Calu3 (cell line): ENCODE results near the gene MFAP4. TPM values are rescaled to one million over a fixed set of nuclear protein-coding genes. Genes with fewer than 3 reads are reported as not detected.

ENCODE experiments used
- Bru-seq: library from RNA; stranded (reverse); fragments of 400-500 nt; gene quantifications from one replicate; lab custom pipeline; 2021; lab: Mats Ljungman, UMichigan
- BruChase-seq, 2 experiments: library from RNA; stranded (reverse); fragments of 400-500 nt; gene quantifications; one replicate each; lab custom pipeline; 2021; lab: Mats Ljungman, UMichigan
- BruUV-seq: library from RNA; stranded (reverse); fragments of 400-500 nt; replicated peaks from 2 replicates; lab custom pipeline; 2021; lab: Mats Ljungman, UMichigan
- CTCF ChIA-PET: fragments of 300-600 bp; sonication (Branson Sonifier 250); formaldehyde crosslinking; loops from one replicate; lab custom pipeline; 2022; ENCODE audit warnings: antibody characterized with exemption; lab: Charles Lee
- DNase-seq: peaks from one replicate; pipeline ENCODE4 v3.0.0; 2022
- H3K27ac Mint-ChIP-seq: one replicate; pipeline ENCODE4 v1.8.0; 2022; ENCODE audit warnings: mixed read lengths; ENCODE audit not compliant: unreplicated experiment
- H3K27me3 Mint-ChIP-seq: one replicate; pipeline ENCODE4 v1.8.0; 2022; ENCODE audit warnings: mixed read lengths; ENCODE audit not compliant: unreplicated experiment
- H3K36me3 Mint-ChIP-seq: one replicate; pipeline ENCODE4 v1.8.0; 2022; ENCODE audit warnings: mild to moderate bottlenecking, moderate library complexity, mixed read lengths; ENCODE audit not compliant: insufficient read depth, unreplicated experiment
- H3K4me1 Mint-ChIP-seq: one replicate; pipeline ENCODE4 v1.8.0; 2022; ENCODE audit warnings: mild to moderate bottlenecking, low read depth, mixed read lengths; ENCODE audit not compliant: unreplicated experiment
- H3K4me3 Mint-ChIP-seq: one replicate; pipeline ENCODE4 v1.8.0; 2022; ENCODE audit warnings: mild to moderate bottlenecking, low read depth, moderate library complexity, mixed read lengths; ENCODE audit not compliant: unreplicated experiment
- H3K9me3 Mint-ChIP-seq: one replicate; pipeline ENCODE4 v1.8.0; 2022; ENCODE audit warnings: low read depth, mixed read lengths; ENCODE audit not compliant: unreplicated experiment
- CTCF ChIP-seq: fragments of 200-600 bp; IDR thresholded peaks from one replicate; pipeline ENCODE4 v1.8.0; 2022; ENCODE audit warnings: antibody characterized with exemption; ENCODE audit not compliant: unreplicated experiment
- intact Hi-C: fragments of 100-400 bp; cut with micrococcal nuclease; formaldehyde crosslinking; loops from one replicate; pipeline ENCODE4 v1.10.0; 2022; ENCODE audit not compliant: unreplicated experiment
- long read RNA-seq: library from polyadenylated mRNA; stranded (forward); transcript quantifications from one replicate; pipeline ENCODE4 v2.0.0, GENCODE V29; 2022
- total RNA-seq: library from RNA; stranded (reverse); gene quantifications from 2 replicates; pipeline ENCODE4 v1.2.3, GENCODE V29; 2022

Gene MFAP4
- total RNA-seq (not detected in 2 replicates), Bru-seq, nascent RNA (not detected), BruChase-seq, experiment 1, labeled RNA remaining after a 6-hour chase (not detected), BruChase-seq, experiment 2, labeled RNA remaining after a 2-hour chase (not detected)
- long read RNA-seq: 0 reads

- CTCF ChIA-PET: interaction anchor here (0.6 kb wide), 1 partner anchor 1508 kb away, joined by 6 read pairs; no protein-coding TSS in a partner anchor
- H3K36me3 Mint-ChIP-seq: peaks cover 8% of the 10 kb centered on the region
- intact Hi-C loops: no loop called here
- H3K4me3 Mint-ChIP-seq: no peak within 1 kb of the TSS
- no TSS peak for BruUV-seq
- DNase-seq: no peak
- no peak within 1 kb of the TSS for H3K27ac Mint-ChIP-seq
- no peaks in the 10 kb centered on the region for H3K27me3 Mint-ChIP-seq
- H3K4me1 Mint-ChIP-seq: no peaks in the 10 kb centered on the region
- no peak for TF ChIP-seq CTCF
- H3K9me3 Mint-ChIP-seq: no peaks in the 10 kb centered on the region
Observed at GRCh38 chr17:19386974-19387920, at the start of gene MFAP4. Gene MFAP4, minus strand, starts transcription at chr17:19387190. Its CDS starts 35 bp downstream, at chr17:19387155.

GRCh38 chr17:19433727-19434340, 46.8 kb upstream of the MFAP4 start:
- DNase-seq: no peak
- Mint-ChIP-seq H3K27me3 (no peaks in the 10 kb centered on the region), H3K4me3 (no peak overlapping the region), H3K4me1 (no peaks in the 10 kb centered on the region), H3K36me3 (no peaks in the 10 kb centered on the region), H3K27ac (no peak overlapping the region), H3K9me3 (no peaks in the 10 kb centered on the region)
- intact Hi-C loops: no loop called here
- CTCF ChIA-PET: no interaction called here
- no TSS peak for BruUV-seq
- no peak for TF ChIP-seq CTCF

- DNase-seq: no peak
- TF ChIP-seq CTCF: no peak
- Mint-ChIP-seq H3K9me3 (no peaks in the 10 kb centered on the region), H3K27ac (no peak overlapping the region), H3K36me3 (no peaks in the 10 kb centered on the region), H3K4me3 (no peak overlapping the region), H3K27me3 (no peaks in the 10 kb centered on the region), H3K4me1 (no peaks in the 10 kb centered on the region)
- CTCF ChIA-PET: no interaction called here
- intact Hi-C loops: no loop called here
- no TSS peak for BruUV-seq
Observed at GRCh38 chr17:19433255-19433654, 46.3 kb upstream of the MFAP4 start.

GRCh38 chr17:19431691-19432090, 44.7 kb upstream of the MFAP4 start:
- CTCF ChIA-PET: no interaction called here
- Mint-ChIP-seq H3K9me3 (no peaks in the 10 kb centered on the region), H3K4me3 (no peak overlapping the region), H3K27me3 (no peaks in the 10 kb centered on the region), H3K27ac (no peak overlapping the region), H3K4me1 (no peaks in the 10 kb centered on the region), H3K36me3 (no peaks in the 10 kb centered on the region)
- no TSS peak for BruUV-seq
- no peak for TF ChIP-seq CTCF
- intact Hi-C loops: no loop called here
- no peak for DNase-seq
